Activated CD4-positive, alpha-beta T cell treated with anti-CD3 and anti-CD28 coated beads for 4 hours (primary cell): ENCODE measurements around the gene LEMD2.

Source experiments
- DNase-seq, 2 donors: peaks; one replicate each; pipeline ENCODE4 v3.0.0-alpha.2; 2020

Gene LEMD2

GRCh38 chr6:33754222-33754621, 34.7 kb downstream of the LEMD2 start:
- no peak for DNase-seq

GRCh38 chr6:33752646-33753015, 36.3 kb downstream of the LEMD2 start:
- no peak for DNase-seq

- DNase-seq, result no peak
Observed at GRCh38 chr6:33751771-33752645, 36.9 kb downstream of the LEMD2 start.

- DNase-seq, result no peak
Observed at GRCh38 chr6:33750244-33750991, 38.5 kb downstream of the LEMD2 start.

- DNase-seq, result no peak
Observed at GRCh38 chr6:33749401-33749800, 39.5 kb downstream of the LEMD2 start.

- no peak for DNase-seq
Observed at GRCh38 chr6:33748841-33749240, 40.1 kb downstream of the LEMD2 start.

- DNase-seq, result no peak
Observed at GRCh38 chr6:33747823-33748222, 41.1 kb downstream of the LEMD2 start.

- DNase-seq, result no peak
Observed at GRCh38 chr6:33746651-33747100, 42.3 kb downstream of the LEMD2 start, which contains the start of gene IP6K3. Gene IP6K3, minus strand, starts transcription at chr6:33746905. Its CDS starts 11,429 bp downstream, at chr6:33735476.

GRCh38 chr6:33746036-33746600, 42.8 kb downstream of the LEMD2 start:
- DNase-seq, result no peak

GRCh38 chr6:33745548-33745947, 43.4 kb downstream of the LEMD2 start:
- no peak for DNase-seq

- DNase-seq, result no peak
Observed at GRCh38 chr6:33744895-33745546, 43.9 kb downstream of the LEMD2 start.

GRCh38 chr6:33744001-33744848, 44.7 kb downstream of the LEMD2 start:
- DNase-seq, result peak; percentile 65 to 78

GRCh38 chr6:33742837-33743236, 46.1 kb downstream of the LEMD2 start:
- DNase-seq, result no peak

GRCh38 chr6:33742092-33742491, 46.8 kb downstream of the LEMD2 start:
- no peak for DNase-seq

- no peak for DNase-seq
Observed at GRCh38 chr6:33740794-33741193, 48.1 kb downstream of the LEMD2 start.

GRCh38 chr6:33740204-33740608, 48.7 kb downstream of the LEMD2 start:
- DNase-seq, result no peak

- no peak for DNase-seq
Observed at GRCh38 chr6:33739571-33739970, 49.4 kb downstream of the LEMD2 start.

- no peak for DNase-seq
Observed at GRCh38 chr6:33738879-33739278, 50.1 kb downstream of the LEMD2 start.

GRCh38 chr6:33738153-33738552, 50.8 kb downstream of the LEMD2 start:
- no peak for DNase-seq

GRCh38 chr6:33737267-33738026, 51.5 kb downstream of the LEMD2 start:
- DNase-seq, result no peak

GRCh38 chr6:33735216-33735615, 53.7 kb downstream of the LEMD2 start:
- DNase-seq, result no peak

- no peak for DNase-seq
Observed at GRCh38 chr6:33733709-33734007, 55.3 kb downstream of the LEMD2 start.
